Lower leg skin (tissue), 3 donors: ENCODE results near the gene LMOD2.

Source experiments
- POLR2A ChIP-seq, 2 donors: fragments of 450-650 bp; IDR thresholded peaks; one replicate each; pipeline ENCODE4 v1.6.1; 2016 to 2017; ENCODE audit warnings: antibody characterized with exemption in 2 of 2, mild to moderate bottlenecking in 1 of 2, moderate library complexity in 1 of 2
- TF ChIP-seq, protein P1 (sequence below), 3 donors: fragments of 450-650 bp; IDR thresholded peaks; one replicate each; pipeline ENCODE4 v1.5.1; 2016; ENCODE audit warnings: antibody characterized with exemption in 3 of 3, mild to moderate bottlenecking in 3 of 3, moderate library complexity in 2 of 3

GRCh38 chr7:123650595-123650994, 5.1 kb upstream of the LMOD2 start:
- TF ChIP-seq, protein P1, sequence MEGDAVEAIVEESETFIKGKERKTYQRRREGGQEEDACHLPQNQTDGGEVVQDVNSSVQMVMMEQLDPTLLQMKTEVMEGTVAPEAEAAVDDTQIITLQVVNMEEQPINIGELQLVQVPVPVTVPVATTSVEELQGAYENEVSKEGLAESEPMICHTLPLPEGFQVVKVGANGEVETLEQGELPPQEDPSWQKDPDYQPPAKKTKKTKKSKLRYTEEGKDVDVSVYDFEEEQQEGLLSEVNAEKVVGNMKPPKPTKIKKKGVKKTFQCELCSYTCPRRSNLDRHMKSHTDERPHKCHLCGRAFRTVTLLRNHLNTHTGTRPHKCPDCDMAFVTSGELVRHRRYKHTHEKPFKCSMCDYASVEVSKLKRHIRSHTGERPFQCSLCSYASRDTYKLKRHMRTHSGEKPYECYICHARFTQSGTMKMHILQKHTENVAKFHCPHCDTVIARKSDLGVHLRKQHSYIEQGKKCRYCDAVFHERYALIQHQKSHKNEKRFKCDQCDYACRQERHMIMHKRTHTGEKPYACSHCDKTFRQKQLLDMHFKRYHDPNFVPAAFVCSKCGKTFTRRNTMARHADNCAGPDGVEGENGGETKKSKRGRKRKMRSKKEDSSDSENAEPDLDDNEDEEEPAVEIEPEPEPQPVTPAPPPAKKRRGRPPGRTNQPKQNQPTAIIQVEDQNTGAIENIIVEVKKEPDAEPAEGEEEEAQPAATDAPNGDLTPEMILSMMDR (IDR thresholded peaks at IDR 0.05): no peak
- no peak for TF ChIP-seq POLR2A (IDR thresholded peaks at IDR 0.05)
